GM12865 (cell line): ENCODE results near the gene SRRM4.

Source experiments
- DNase-seq: peaks from one replicate; pipeline ENCODE4 v3.0.0; 2010; ENCODE audit warnings: low read depth
- H3K4me3 ChIP-seq: 2 replicates; pipeline ENCODE4 v1.5.1; 2011; ENCODE audit warnings: mild to moderate bottlenecking, low read depth, low read length, control low read depth
- CTCF ChIP-seq: IDR thresholded peaks from 2 replicates; pipeline ENCODE4 v1.5.1; 2011; ENCODE audit warnings: low read length, control low read depth, low read depth, inconsistent platforms; ENCODE audit not compliant: insufficient read depth; ENCODE audit errors: missing control alignments

Gene SRRM4

GRCh38 chr12:119211884-119212283 lies 230.5 kb downstream of the SRRM4 start:
- DNase-seq = no peak
- H3K4me3 ChIP-seq = no peak overlapping the region
- no peak for TF ChIP-seq CTCF
